H1 (cell line): ENCODE results near the gene CROCC. TPM values are rescaled to one million over a fixed set of nuclear protein-coding genes. Genes with fewer than 3 reads are reported as not detected.
"Not testable (repeated sequence)": the region's sequence is repeated elsewhere in the genome, so short reads cannot be mapped to it uniquely, and the experiment has no call there.

Experiments
- CTCF ChIA-PET: fragments of 300-600 bp; sonication (Branson Sonifier 250); formaldehyde crosslinking; loops from one replicate; lab custom pipeline; 2021; ENCODE audit not compliant: partially characterized antibody; lab: Charles Lee
- POLR2A ChIA-PET: fragments of 300-600 bp; sonication (Branson Sonifier 250); formaldehyde crosslinking; loops from one replicate; lab custom pipeline; 2021; ENCODE audit warnings: inconsistent platforms; ENCODE audit not compliant: partially characterized antibody; lab: Charles Lee
- DNase-seq, 2 experiments: peaks; one replicate each; pipeline versions ENCODE4 v3.0.0 to v3.0.0-alpha.2; 2010 to 2022; ENCODE audit warnings: low spot score in 2 of 2, low read depth in 1 of 2, mixed read lengths in 1 of 2
- FAIRE-seq: peaks from 2 replicates; lab custom pipeline; 2011; peaks lifted over from hg19 to GRCh38; lab: Jason Lieb, UNC
- H2AFZ ChIP-seq: 2 replicates; pipeline ENCODE4 v1.8.1; 2012; ENCODE audit warnings: low read length, inconsistent platforms
- H2AK5ac ChIP-seq: 2 replicates; pipeline ENCODE4 v1.6.1; 2013; ENCODE audit warnings: low read depth, low read length
- H2BK120ac ChIP-seq: replicated peaks from 2 replicates; pipeline ENCODE3; 2013; ENCODE audit warnings: low read depth, low read length, inconsistent platforms
- H2BK12ac ChIP-seq: 2 replicates; pipeline ENCODE4 v1.6.1; 2013; ENCODE audit warnings: low read depth, low read length
- H2BK15ac ChIP-seq: 2 replicates; pipeline ENCODE4 v1.6.1; 2013; ENCODE audit warnings: low read length
- H2BK20ac ChIP-seq: 2 replicates; pipeline ENCODE4 v1.6.1; 2013; ENCODE audit warnings: low read length
- H2BK5ac ChIP-seq: 2 replicates; pipeline ENCODE4 v1.6.1; 2013; ENCODE audit warnings: low read depth, low read length
- H3K14ac ChIP-seq: 2 replicates; pipeline ENCODE4 v1.6.1; 2013; ENCODE audit warnings: inconsistent platforms; ENCODE audit not compliant: insufficient read length
- H3K18ac ChIP-seq: 2 replicates; pipeline ENCODE4 v1.6.1; 2013; ENCODE audit warnings: low read length; ENCODE audit errors: extremely low read depth
- H3K23ac ChIP-seq: 2 replicates; pipeline ENCODE4 v1.6.1; 2013; ENCODE audit warnings: inconsistent platforms; ENCODE audit not compliant: insufficient read length
- H3K23me2 ChIP-seq: 2 replicates; pipeline ENCODE4 v1.6.1; 2013; ENCODE audit warnings: low read depth, low read length
- H3K27ac ChIP-seq: 2 replicates; pipeline ENCODE4 v1.6.1; 2011; ENCODE audit warnings: low read depth, low read length, inconsistent platforms
- H3K27me3 ChIP-seq, 4 experiments: replicated peaks in 1 of 4; 1 replicate in 1 of 4; 2 replicates in 3 of 4; pipeline versions ENCODE4 v1.6.1 to v1.8.1; 2011 to 2013; ENCODE audit warnings: low read length in 3 of 4, mild to moderate bottlenecking in 3 of 4, inconsistent platforms in 2 of 4, mixed read lengths in 2 of 4, moderate library complexity in 1 of 4; ENCODE audit not compliant: control insufficient read depth in 3 of 4, insufficient read depth in 3 of 4; ENCODE audit errors: extremely low read depth in 1 of 4
- H3K36me3 ChIP-seq, 4 experiments: 2 replicates each; pipeline versions ENCODE4 v1.6.1 to v1.8.1; 2011 to 2013; ENCODE audit warnings: mild to moderate bottlenecking in 4 of 4, low read length in 3 of 4, moderate library complexity in 2 of 4, control low read depth in 1 of 4, inconsistent platforms in 1 of 4; ENCODE audit not compliant: insufficient read depth in 4 of 4, control insufficient read depth in 2 of 4
- H3K4ac ChIP-seq: replicated peaks from 2 replicates; pipeline ENCODE3; 2013; ENCODE audit warnings: low read length, low read depth, mixed read lengths, inconsistent platforms; ENCODE audit not compliant: insufficient read length
- H3K4me1 ChIP-seq, 4 experiments: replicated peaks in 1 of 4; 1 replicate in 1 of 4; 2 replicates in 3 of 4; pipeline versions ENCODE4 v1.6.1 to v1.8.1; 2011 to 2013; ENCODE audit warnings: low read length in 3 of 4, inconsistent platforms in 2 of 4, mixed read lengths in 1 of 4; ENCODE audit not compliant: insufficient read depth in 4 of 4, control insufficient read depth in 3 of 4
- H3K4me2 ChIP-seq, 2 experiments: 2 replicates each; pipeline versions ENCODE4 v1.6.1 to v1.8.1; 2011 to 2013; ENCODE audit warnings: low read depth in 2 of 2, low read length in 2 of 2, control low read depth in 1 of 2, inconsistent platforms in 1 of 2, mild to moderate bottlenecking in 1 of 2; ENCODE audit not compliant: insufficient read depth in 1 of 2
- H3K4me3 ChIP-seq, 4 experiments: fragments of 200-600, 300-600 bp in 1 of 4; sonication (generic), shearing (Covaris generic), sonication (Bioruptor Twin) in 1 of 4; 2 replicates each; pipeline versions ENCODE4 v1.5.1 to v1.8.1; 2011 to 2016; ENCODE audit warnings: low read length in 4 of 4, low read depth in 3 of 4, control low read depth in 2 of 4, inconsistent platforms in 2 of 4, mild to moderate bottlenecking in 2 of 4, mixed read lengths in 1 of 4, moderate library complexity in 1 of 4; ENCODE audit not compliant: insufficient read depth in 2 of 4; ENCODE audit errors: extremely low read depth in 1 of 4
- H3K56ac ChIP-seq: replicated peaks from 2 replicates; pipeline ENCODE3; 2013; ENCODE audit warnings: low read depth, mild to moderate bottlenecking, mixed read lengths, low read length, inconsistent platforms; ENCODE audit not compliant: insufficient read length
- H3K79me1 ChIP-seq: 2 replicates; pipeline ENCODE4 v1.6.1; 2013; ENCODE audit warnings: low read depth, low read length, control low read depth
- H3K79me2 ChIP-seq, 2 experiments: 2 replicates each; pipeline versions ENCODE4 v1.6.1 to v1.8.1; 2012 to 2013; ENCODE audit warnings: low read length in 2 of 2, mild to moderate bottlenecking in 2 of 2, inconsistent platforms in 1 of 2; ENCODE audit not compliant: insufficient read depth in 2 of 2, control insufficient read depth in 1 of 2
- H3K9ac ChIP-seq, 4 experiments: replicated peaks in 1 of 4; 1 replicate in 1 of 4; 2 replicates in 3 of 4; pipeline versions ENCODE4 v1.6.1 to v1.8.1; 2011 to 2013; ENCODE audit warnings: low read depth in 3 of 4, low read length in 3 of 4, control low read depth in 2 of 4, mild to moderate bottlenecking in 2 of 4, moderate library complexity in 2 of 4, inconsistent platforms in 1 of 4; ENCODE audit errors: extremely low read depth in 1 of 4
- H3K9me3 ChIP-seq, 2 experiments: 2 replicates each; pipeline versions ENCODE4 v1.6.1 to v1.8.1; 2012 to 2013; ENCODE audit warnings: mild to moderate bottlenecking in 2 of 2, moderate library complexity in 2 of 2, control low read depth in 1 of 2, inconsistent platforms in 1 of 2, low read depth in 1 of 2, low read length in 1 of 2, mixed read lengths in 1 of 2; ENCODE audit not compliant: insufficient read depth in 2 of 2
- H4K20me1 ChIP-seq, 2 experiments: replicated peaks in 1 of 2; 2 replicates each; pipeline versions ENCODE3 to v1.8.1; 2011 to 2013; ENCODE audit warnings: inconsistent platforms in 2 of 2, low read length in 2 of 2, mild to moderate bottlenecking in 1 of 2; ENCODE audit not compliant: insufficient read depth in 2 of 2, control insufficient read depth in 1 of 2
- H4K5ac ChIP-seq: 2 replicates; pipeline ENCODE4 v1.6.1; 2013; ENCODE audit warnings: low read length, low read depth, mixed read lengths, inconsistent platforms; ENCODE audit not compliant: insufficient read length
- H4K8ac ChIP-seq: 2 replicates; pipeline ENCODE4 v1.8.0; 2013; ENCODE audit warnings: mild to moderate bottlenecking, moderate library complexity, low read length, inconsistent platforms; ENCODE audit not compliant: insufficient read depth; ENCODE audit errors: extremely low read depth
- H4K91ac ChIP-seq: replicated peaks from 2 replicates; pipeline ENCODE3; 2013; ENCODE audit warnings: low read length, mixed read lengths, inconsistent platforms; ENCODE audit not compliant: insufficient read length
- WGBS, 2 experiments: shearing (Covaris generic) in 1 of 2; methylation state at CpG; one replicate each; pipeline versions ENCODE4 v1.1.6 to v1.1.7; 2013 to 2015; ENCODE audit warnings: low lambda C conversion rate in 2 of 2, mixed read lengths in 2 of 2, inconsistent platforms in 1 of 2, low coverage in 1 of 2, missing lambda C conversion rate in 1 of 2; ENCODE audit not compliant: insufficient replicate concordance in 2 of 2, insufficient coverage in 1 of 2, insufficient read length in 1 of 2; ENCODE audit errors: extremely low coverage in 1 of 2, missing lambda C conversion rate in 1 of 2; 5-methylcytosine and 5-hydroxymethylcytosine counted together
- polyA plus RNA-seq, 7 experiments: library from polyadenylated mRNA; depleted of rRNA in 3 of 7; stranded (reverse) in 5 of 7; unstranded in 2 of 7; fragments of >200 nt in 5 of 7; fragments of 200-250 nt in 2 of 7; gene quantifications; 1 replicate in 5 of 7; 2 replicates in 1 of 7; 4 replicates in 1 of 7; pipeline versions ENCODE4 v1.2.1 to v1.2.3, GENCODE V29; 2011 to 2013; ENCODE audit warnings: missing spikeins in 2 of 7, mixed read lengths in 2 of 7
- total RNA-seq: library from RNA; stranded (reverse); fragmentation: NEBNext Ultra II Directional; extraction: Animal tissue kit (Norgen Biotek cat#: 25700); gene quantifications from 2 replicates; pipeline ENCODE4 v1.2.1, GENCODE V29; 2021

CROCC gene
- total and polyA plus RNA-seq, 2 of the 8 experiments (the other 6 are each of a cell fraction or from before 2014, with no cell fraction given), result 12.1 to 39.5 TPM

- not testable (repeated sequence) for H3K4me1 ChIP-seq, H2BK120ac ChIP-seq, H4K91ac ChIP-seq, H3K14ac ChIP-seq, H4K20me1 ChIP-seq, H2AFZ ChIP-seq, DNase-seq, H3K79me1 ChIP-seq, H3K4ac ChIP-seq, H2AK5ac ChIP-seq, H2BK5ac ChIP-seq, H3K36me3 ChIP-seq, H2BK15ac ChIP-seq, H3K4me3 ChIP-seq, H3K18ac ChIP-seq, H3K9me3 ChIP-seq, H3K23ac ChIP-seq, H4K5ac ChIP-seq, H3K23me2 ChIP-seq, H3K9ac ChIP-seq, H4K8ac ChIP-seq, H3K56ac ChIP-seq, H2BK12ac ChIP-seq, H2BK20ac ChIP-seq, H3K27ac ChIP-seq, FAIRE-seq, H3K79me2 ChIP-seq, H3K27me3 ChIP-seq, H3K4me2 ChIP-seq
- ChIA-PET CTCF (interaction anchor here (0.5 kb wide), 1 partner anchor 175 kb away, joined by 3 read pairs; no protein-coding TSS in a partner anchor), POLR2A (interaction anchor here (1.1 kb wide), 1 partner anchor 14 kb away, joined by 4 read pairs; no protein-coding TSS in a partner anchor)
- WGBS, 2 experiments, result 85% methylated on average over 4 of the region's 4 CpGs; no CpG with 5 or more reads in 1 of the 2 experiments
Measured at GRCh38 chr1:16891057-16891456, 30.7 kb upstream of the CROCC start.

- not testable (repeated sequence) for H3K79me1 ChIP-seq, H2AFZ ChIP-seq, H3K23ac ChIP-seq, H4K20me1 ChIP-seq, H4K5ac ChIP-seq, H2BK12ac ChIP-seq, H3K27ac ChIP-seq, H3K9me3 ChIP-seq, H2BK5ac ChIP-seq, H2BK20ac ChIP-seq, H3K14ac ChIP-seq, H3K4ac ChIP-seq, H2BK120ac ChIP-seq, DNase-seq, H3K4me3 ChIP-seq, H3K36me3 ChIP-seq, FAIRE-seq, H3K27me3 ChIP-seq, H3K56ac ChIP-seq, H3K4me2 ChIP-seq, H3K9ac ChIP-seq, H4K8ac ChIP-seq, H3K18ac ChIP-seq, H2BK15ac ChIP-seq, H4K91ac ChIP-seq, H3K4me1 ChIP-seq, H3K23me2 ChIP-seq, H2AK5ac ChIP-seq, H3K79me2 ChIP-seq
- CTCF ChIA-PET, result interaction anchor here (0.7 to 1.0 kb wide), 4 partner anchors 14 to 272 kb away, joined by 3 read pairs; no protein-coding TSS in a partner anchor
- POLR2A ChIA-PET, result interaction anchor here (1.3 to 1.8 kb wide), 2 partner anchors 11 to 277 kb away, joined by 3 to 14 read pairs; no protein-coding TSS in a partner anchor
- WGBS, 2 experiments, result 94% methylated on average over 4 of the region's 6 CpGs; no CpG with 5 or more reads in 1 of the 2 experiments
Measured at GRCh38 chr1:16892978-16893525, 28.7 kb upstream of the CROCC start.
